NCI-H1417 (cell line): ENCODE data around the gene NUAK1.

Experiments used
- DNase-seq, 3 experiments: peaks; one replicate each; lab custom pipeline; 2025; lab: John Stamatoyannopoulos, UW

NUAK1 gene

DNA sequence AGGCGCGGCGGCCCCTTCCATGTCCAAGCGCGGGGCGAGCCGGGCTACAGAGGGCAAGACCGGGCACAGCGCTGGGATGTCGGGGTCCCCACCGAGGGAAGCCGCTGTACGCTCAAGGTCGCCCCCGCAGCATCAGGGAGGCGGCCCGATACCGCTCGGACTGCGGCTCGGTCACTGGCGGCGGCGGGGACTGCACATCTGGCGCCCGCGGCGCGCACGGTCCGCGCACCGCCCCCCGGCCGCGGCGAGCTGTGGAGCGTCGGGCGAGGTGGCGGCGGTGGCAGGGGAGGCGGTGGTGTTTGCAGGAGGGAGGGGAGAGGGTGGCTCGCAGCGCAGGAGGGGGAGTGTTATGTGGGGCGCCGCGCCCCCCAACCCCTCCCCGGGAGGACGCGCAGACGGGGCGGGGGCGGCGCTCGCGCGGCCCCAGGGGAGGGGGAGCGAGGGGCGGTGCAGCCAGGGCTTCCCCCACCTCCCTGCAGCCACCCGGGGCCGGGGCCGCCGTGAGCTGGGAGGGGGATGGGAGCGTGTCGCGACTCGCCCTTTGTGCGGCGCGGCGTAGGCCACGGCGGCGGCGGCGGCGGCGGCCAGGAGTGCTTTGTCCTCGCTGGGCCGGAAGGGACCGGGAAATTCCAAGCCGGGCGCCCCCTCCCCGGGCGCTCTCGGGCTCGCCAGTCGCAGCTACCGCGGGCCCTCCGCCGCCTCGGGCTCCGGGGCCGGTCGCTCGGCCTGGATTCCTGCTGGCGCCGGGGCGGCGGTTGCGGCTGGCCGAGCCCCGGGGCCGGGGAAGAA is at the start of gene NUAK1:
NUAK1 (minus strand) TSS at position 322 of the 789 bp plus-strand sequence; CDS start at position 21, 301 bp downstream.
- peak; percentile 79 to 98 (median 90) for DNase-seq

GRCh38 chr12:106188256-106188655 is 49.5 kb upstream of the NUAK1 start:
- DNase-seq = no peak

- DNase-seq = no peak
Observed at GRCh38 chr12:106187842-106188241, 49.1 kb upstream of the NUAK1 start.

- no peak for DNase-seq
Observed at GRCh38 chr12:106187155-106187789, 48.5 kb upstream of the NUAK1 start.

DNA sequence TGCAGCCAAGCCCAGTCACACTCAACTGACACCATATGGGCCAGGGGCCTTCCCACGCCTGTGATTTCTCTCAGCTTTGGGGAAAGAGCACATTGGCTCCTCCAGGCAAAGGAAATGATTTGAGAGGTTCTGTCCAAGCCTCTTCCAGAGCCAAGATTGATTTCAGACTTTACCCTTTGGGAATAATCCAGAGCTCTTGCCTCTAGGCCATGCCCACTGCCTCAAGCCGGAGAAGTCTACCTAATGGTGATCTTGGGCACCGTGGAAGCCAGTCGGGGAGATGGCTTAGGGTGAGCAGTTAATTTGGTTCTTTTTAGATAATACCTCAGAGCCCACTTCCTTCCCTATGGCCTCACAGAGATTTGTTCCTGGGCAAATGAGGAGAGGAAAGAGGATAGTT is 45.0 kb upstream of the NUAK1 start:
- no peak for DNase-seq

DNA sequence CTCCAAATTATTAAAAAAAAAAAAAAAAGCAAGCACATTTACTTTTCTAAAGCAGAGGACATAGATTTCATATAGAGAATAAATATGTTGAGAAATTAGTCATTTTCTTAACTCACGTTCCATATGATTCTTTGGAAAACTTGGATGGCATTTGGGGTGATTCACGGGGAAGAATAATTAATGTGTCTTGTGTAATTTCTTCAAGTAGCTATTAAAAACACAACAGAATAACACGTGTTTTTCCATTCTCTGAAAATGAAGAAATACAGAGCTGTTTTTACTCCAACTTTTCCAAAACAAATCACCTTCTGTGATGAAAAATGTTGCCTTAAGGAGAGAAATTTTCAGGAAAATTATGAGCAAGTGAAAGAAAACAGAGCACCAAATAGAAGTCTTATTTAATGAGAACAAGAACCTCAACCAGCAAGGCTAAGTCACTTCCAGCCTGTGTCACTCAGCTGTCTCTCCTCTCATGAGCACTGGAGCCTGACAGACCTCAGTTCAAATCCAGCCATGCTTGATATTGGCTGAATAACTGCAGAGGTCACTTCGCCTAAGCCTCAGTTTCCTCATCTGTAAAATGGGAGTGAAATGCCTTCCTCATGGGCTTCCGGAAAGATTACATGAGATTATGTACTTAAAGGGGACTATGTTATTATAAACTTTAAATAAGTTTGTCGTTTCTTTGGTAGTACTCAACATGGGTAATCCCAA is 42.8 kb upstream of the NUAK1 start:
- no peak for DNase-seq

GRCh38 chr12:106179086-106179485 is 40.3 kb upstream of the NUAK1 start:
- DNase-seq = peak; percentile 17 to 96 (median 75)

DNA sequence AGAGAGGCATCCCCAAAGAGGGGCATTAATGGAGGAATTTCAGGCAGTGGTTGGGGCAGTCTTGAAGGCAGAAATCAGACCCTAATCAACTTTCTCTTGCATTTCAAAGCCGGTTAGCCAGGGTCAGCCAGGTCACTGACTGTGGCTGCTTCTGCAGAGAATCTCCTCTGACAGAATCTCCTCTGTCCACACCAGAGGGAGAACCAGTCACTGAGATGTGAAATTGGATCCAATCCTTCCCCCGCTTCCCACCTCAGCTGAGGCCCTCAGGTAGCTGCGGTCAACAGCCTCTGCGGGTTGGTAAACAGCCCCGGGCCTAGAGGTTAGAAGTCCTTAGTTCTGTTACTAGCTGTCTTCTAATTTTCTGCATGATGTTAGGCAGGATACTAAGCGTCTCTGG is 39.8 kb upstream of the NUAK1 start:
- no peak for DNase-seq

DNA sequence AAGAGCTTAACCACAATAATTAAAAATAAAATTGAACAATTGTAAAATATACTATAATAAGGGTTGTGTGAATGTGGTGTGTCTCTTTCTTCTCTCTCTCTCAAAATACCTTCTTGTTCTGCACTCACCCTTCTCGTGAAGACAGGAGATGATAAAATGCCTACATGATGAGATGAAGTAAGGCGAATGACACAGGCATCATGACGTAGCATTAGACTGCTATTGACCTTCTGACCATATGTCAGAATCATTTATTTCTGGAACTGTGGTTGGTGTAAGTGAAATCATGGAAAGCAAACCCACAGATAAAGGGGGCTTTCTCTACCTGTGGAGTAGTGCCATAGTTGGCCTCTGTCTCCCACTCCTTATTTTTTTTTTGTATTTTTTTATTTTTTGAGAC is 37.8 kb upstream of the NUAK1 start:
- no peak for DNase-seq

- DNase-seq = no peak
Observed at GRCh38 chr12:106174876-106175275, 36.1 kb upstream of the NUAK1 start.

DNA sequence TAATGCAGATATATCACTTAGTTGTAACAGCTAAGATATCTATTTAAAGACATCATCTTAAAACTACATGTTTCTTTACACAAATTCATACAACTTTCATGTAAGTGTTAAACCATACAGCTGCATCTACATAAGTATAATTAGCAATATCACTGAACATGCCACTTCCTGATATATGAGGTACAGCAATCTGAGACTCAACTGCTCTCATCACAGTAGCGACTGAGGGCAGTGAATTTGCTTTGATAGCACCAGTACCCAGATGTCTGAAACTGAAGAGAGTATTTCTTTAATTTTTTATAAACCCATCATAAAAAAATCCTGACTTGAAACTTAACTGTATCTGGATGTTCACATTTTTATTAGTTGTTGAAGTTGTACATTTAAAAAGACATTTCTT is 34.7 kb upstream of the NUAK1 start:
- DNase-seq = no peak

- no peak for DNase-seq
Observed at GRCh38 chr12:106171117-106171750, 32.5 kb upstream of the NUAK1 start.

DNA sequence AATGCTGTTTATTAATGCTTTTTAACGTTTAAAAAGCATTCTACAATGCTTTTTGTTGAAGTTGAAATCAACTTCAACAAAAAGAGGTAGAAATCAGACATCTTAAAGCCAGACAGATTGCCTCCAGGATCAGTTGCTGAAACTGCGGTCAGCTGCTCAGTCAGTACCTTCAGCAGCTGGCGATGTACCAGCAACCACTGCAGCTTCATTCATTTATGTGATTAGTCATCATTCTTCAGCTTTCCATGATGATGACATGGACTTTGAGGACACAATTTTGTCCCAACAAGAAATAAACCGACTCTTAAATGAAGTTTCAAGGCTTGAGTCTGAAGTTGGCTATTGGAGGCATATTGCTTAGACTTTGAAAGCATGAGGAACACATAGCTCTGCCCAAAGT is 31.5 kb upstream of the NUAK1 start:
- DNase-seq = no peak

- DNase-seq = no peak
Observed at GRCh38 chr12:106163712-106164111, 25.0 kb upstream of the NUAK1 start.

- DNase-seq = no peak
Observed at GRCh38 chr12:106161491-106161890, 22.7 kb upstream of the NUAK1 start.

GRCh38 chr12:106160915-106161314 is 22.2 kb upstream of the NUAK1 start:
- DNase-seq = no peak

- DNase-seq = no peak
Observed at GRCh38 chr12:106157802-106158201, 19.0 kb upstream of the NUAK1 start.

- DNase-seq = no peak
Observed at GRCh38 chr12:106154751-106155273, 16.1 kb upstream of the NUAK1 start.

GRCh38 chr12:106152334-106152733 is 13.6 kb upstream of the NUAK1 start:
- peak in 2 of 3 experiments; percentile 63 to 90 for DNase-seq

- DNase-seq = peak; percentile 44 to 90 (median 76)
Observed at GRCh38 chr12:106150555-106150954, 11.8 kb upstream of the NUAK1 start.

- peak in 2 of 3 experiments; percentile 28 to 41 for DNase-seq
Observed at GRCh38 chr12:106149096-106149784, 10.5 kb upstream of the NUAK1 start.
